HEK293 (cell line): ENCODE results near the gene MAGI1.

ENCODE experiments used
- CTCF ChIP-seq: fragments of 450-650 bp; formaldehyde crosslinking; IDR thresholded peaks from 2 replicates; pipeline ENCODE4 v1.5.1; 2016; ENCODE audit warnings: missing biosample characterization, missing genetic modification characterization
- KLF16 ChIP-seq: fragments of 450-650 bp; formaldehyde crosslinking; IDR thresholded peaks from 2 replicates; pipeline ENCODE4 v1.5.1; 2017; ENCODE audit warnings: missing biosample characterization, missing genetic modification characterization
- ZNF174 ChIP-seq: fragments of 450-650 bp; formaldehyde crosslinking; IDR thresholded peaks from 2 replicates; pipeline ENCODE4 v1.5.0; 2017; ENCODE audit warnings: missing biosample characterization, mild to moderate bottlenecking, missing genetic modification characterization
- ZNF274 ChIP-seq, 2 experiments: fragments of 200-500 bp in 1 of 2; fragments of 450-650 bp in 1 of 2; sonication (Bioruptor generic) in 1 of 2; formaldehyde crosslinking in 1 of 2; IDR thresholded peaks; 2 replicates each; pipeline versions ENCODE4 v1.5.1 to v1.6.1; 2014 to 2016; ENCODE audit warnings: borderline replicate concordance in 1 of 2, inconsistent platforms in 1 of 2, low read length in 1 of 2, missing biosample characterization in 1 of 2, missing genetic modification characterization in 1 of 2
- ZNF473 ChIP-seq: fragments of 450-650 bp; formaldehyde crosslinking; IDR thresholded peaks from 2 replicates; pipeline ENCODE4 v1.5.1; 2017; ENCODE audit warnings: missing biosample characterization, missing genetic modification characterization
- ZNF664 ChIP-seq: fragments of 450-650 bp; formaldehyde crosslinking; IDR thresholded peaks from 2 replicates; pipeline ENCODE4 v1.5.1; 2016; ENCODE audit warnings: missing biosample characterization, missing genetic modification characterization

GRCh38 chr3:66036586-66037148, 2.1 kb downstream of the MAGI1 start:
- no peak for TF ChIP-seq CTCF (tag by site-specific recombination)
- TF ChIP-seq ZNF274 (IDR thresholded peaks at IDR 0.05; ENCODE audit: low read length) = no peak
- TF ChIP-seq ZNF274 (tag by site-specific recombination; IDR thresholded peaks at IDR 0.05; ENCODE audit: borderline replicate concordance) = no peak
- no peak for TF ChIP-seq KLF16 (tag by site-specific recombination)
- TF ChIP-seq ZNF174 (tag by site-specific recombination) = no peak
- TF ChIP-seq ZNF664 (tag by site-specific recombination) = no peak
- TF ChIP-seq ZNF473 (tag by site-specific recombination) = no peak
